Coronary artery (tissue), 2 donors: ENCODE measurements around the gene SNX3.
A peak's percentile ranks its signal among the peaks of the same experiment; 100 is the strongest.

ENCODE experiments used
- DNase-seq: peaks from one replicate; pipeline ENCODE4 v3.0.0-alpha.2; 2017; ENCODE audit warnings: low spot score
- H3K27ac ChIP-seq, 2 donors: fragments of 200-600 bp; sonication (generic); one replicate each; pipeline ENCODE4 v1.5.1; 2016 to 2019
- H3K4me3 ChIP-seq: fragments of 200-600 bp; sonication (generic); 2 replicates; pipeline ENCODE4 v1.5.1; 2016; ENCODE audit warnings: mild to moderate bottlenecking, moderate library complexity
- CTCF ChIP-seq: fragments of 200-600 bp; sonication (generic); IDR thresholded peaks from one replicate; pipeline ENCODE4 v1.5.1; 2019; ENCODE audit warnings: antibody characterized with exemption

SNX3 gene

GRCh38 chr6:108179741-108180140, 81.1 kb downstream of the SNX3 start:
- no peak overlapping the region for H3K4me3 ChIP-seq
- TF ChIP-seq CTCF: no peak

GRCh38 chr6:108176281-108177089, 84.4 kb downstream of the SNX3 start:
- no peak for TF ChIP-seq CTCF
- Histone ChIP-seq H3K4me3 (peak overlapping the region; percentile 52), H3K27ac (no peak overlapping the region)
- DNase-seq: no peak

More at GRCh38 chr6:108179741-108180140, 81.1 kb downstream of the SNX3 start:
- DNase-seq: no peak
- no peak overlapping the region for H3K27ac ChIP-seq

DNA sequence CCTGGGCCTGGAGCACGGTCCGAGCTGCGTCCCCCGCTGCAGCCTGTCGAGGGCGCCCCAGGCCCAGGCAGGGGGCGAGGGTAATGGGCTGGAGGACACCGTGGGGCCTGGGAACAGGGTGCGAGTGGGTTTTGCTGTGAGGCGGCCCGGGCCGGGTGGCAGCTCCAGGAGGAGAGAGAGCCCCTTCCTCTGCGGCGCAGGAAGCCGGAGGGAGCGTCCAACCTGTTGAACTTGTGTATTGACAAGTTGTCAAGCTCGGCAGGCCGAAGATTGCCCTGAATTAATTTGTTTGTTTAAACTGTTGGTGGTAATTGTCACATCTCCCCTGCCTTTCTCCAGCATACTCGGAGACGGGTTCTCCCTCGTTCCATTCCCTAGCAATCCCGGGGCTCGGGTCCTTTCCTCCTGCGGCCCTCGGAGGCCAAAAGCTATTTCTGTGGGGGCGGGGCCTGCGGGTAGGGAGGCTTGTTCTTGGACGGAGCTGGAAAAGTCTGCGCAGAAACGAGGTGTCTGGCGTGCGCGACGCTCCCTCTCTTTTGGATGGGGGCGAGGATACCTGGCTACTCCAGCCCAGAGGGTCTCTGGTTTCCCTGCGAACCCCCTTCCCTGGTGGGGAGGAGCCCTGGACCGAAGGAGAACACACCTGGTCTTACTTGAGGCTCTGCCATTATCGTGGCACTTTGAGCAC, 85.1 kb downstream of the SNX3 start:
- TF ChIP-seq CTCF: no peak
- no peak for DNase-seq
- H3K27ac ChIP-seq: no peak overlapping the region
- H3K4me3 ChIP-seq: peak overlapping the region; percentile 52

GRCh38 chr6:108175176-108175591, 85.7 kb downstream of the SNX3 start:
- TF ChIP-seq CTCF: no peak
- no peak for DNase-seq
- Histone ChIP-seq H3K27ac (no peak overlapping the region), H3K4me3 (peak overlapping the region; percentile 52)

GRCh38 chr6:108174371-108175175, 86.3 kb downstream of the SNX3 start:
- no peak for DNase-seq
- H3K27ac ChIP-seq: no peak overlapping the region
- H3K4me3 ChIP-seq: peak overlapping the region; percentile 34
- no peak for TF ChIP-seq CTCF

DNA sequence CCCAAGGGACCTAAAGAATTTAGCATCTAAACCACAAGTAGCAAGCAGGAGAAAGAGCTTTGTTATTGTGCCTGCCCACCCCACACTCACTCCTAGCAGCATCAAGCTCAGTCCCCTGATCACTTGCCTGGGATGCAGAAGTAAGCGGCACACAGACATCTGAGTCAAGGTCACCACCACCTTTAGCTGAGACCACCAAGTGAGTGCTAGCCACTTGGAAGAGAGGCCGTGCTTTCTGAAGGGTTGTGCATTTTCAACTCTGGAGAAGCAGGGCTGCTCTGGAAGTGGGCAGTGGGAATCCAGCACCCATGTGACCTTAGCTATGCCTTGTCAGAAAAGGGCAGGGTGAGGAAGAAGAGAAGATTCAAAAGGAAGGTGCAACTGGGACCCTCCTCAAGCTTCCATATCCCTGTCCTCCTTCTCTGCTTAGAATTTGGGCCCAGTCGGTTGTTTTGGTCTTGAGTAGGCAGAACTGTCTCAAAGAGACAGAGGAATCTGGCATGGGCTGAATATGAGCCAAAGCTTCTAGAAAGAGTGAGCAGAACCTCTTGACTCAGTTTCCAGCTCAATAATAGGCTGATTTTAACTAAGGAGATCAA, 88.8 kb downstream of the SNX3 start:
- H3K27ac ChIP-seq: no peak overlapping the region
- no peak for TF ChIP-seq CTCF

More for the DNA sequence above, 88.8 kb downstream of the SNX3 start:
- H3K4me3 ChIP-seq: no peak overlapping the region
- no peak for DNase-seq
